ENCODE results near the gene GALNT10.

- TF ChIP-seq CTCF (IDR thresholded peaks at IDR 0.05) (no peak), ZFX (IDR thresholded peaks at IDR 0.05; ENCODE audit: borderline replicate concordance) (no peak)
Observed at GRCh38 chr5:154410008-154410407, 219.5 kb downstream of the GALNT10 start.
